ENCODE data around the gene PSKH1.
"Not testable (repeated sequence)": the region's sequence is repeated elsewhere in the genome, so short reads cannot be mapped to it uniquely, and the experiment has no call there.

PSKH1 gene

GRCh38 chr16:67892375-67892774 is 679 bp upstream of the PSKH1 start:
- no peak for DNase-seq

DNA sequence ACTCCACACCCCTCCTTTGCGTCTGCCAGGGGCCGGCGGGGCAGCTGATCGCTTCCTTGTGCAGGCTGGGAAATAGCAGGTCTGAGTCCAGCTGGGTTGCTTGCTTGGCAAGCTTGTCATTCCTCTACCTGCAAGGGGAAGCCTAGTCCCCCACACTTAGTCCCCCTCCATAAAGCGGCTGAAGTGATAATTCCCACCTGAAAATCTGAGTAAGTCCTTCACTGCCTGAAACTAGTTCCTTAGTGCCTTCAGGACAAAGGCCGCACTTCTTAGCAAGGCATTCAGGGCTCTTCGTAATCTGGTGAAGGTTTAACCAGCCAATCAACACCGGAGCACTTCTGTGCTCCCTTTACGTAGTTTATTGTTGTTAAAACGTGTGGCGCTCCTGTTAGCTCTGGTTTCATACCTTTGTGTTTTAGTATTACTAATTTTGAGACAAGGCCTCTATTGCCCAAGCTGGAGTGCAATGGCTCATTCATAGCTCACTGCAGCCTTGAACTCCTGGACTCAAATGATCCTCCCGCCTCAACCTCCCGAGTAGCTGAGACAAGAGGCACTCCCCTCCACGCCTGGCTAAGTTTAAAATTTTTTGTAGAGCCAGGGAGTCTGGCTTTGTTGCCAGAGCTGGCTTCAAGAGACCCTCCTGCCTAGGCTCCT is 817 bp downstream of the PSKH1 start:
- DNase-seq, result no peak

DNA sequence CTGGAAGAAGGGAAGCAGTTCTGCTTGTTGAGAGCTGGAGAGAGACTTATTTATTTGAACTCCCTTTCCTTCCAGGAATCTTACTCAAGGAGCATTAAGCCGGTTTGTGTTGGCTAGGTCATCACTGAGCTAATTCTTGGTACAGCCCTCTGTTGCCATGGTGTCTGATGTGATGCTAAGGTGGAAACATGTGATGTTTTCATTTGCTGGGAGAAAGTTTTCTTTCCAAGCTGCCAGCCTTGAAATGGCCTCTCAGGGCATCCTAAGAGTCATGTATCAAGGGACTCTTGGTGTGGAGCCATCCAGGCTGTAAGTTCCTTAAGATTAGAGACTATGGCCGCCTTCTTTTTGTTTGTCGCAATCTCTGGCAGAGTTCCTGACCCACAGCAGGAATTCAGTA is 4.2 kb downstream of the PSKH1 start:
- DNase-seq, result no peak

DNA sequence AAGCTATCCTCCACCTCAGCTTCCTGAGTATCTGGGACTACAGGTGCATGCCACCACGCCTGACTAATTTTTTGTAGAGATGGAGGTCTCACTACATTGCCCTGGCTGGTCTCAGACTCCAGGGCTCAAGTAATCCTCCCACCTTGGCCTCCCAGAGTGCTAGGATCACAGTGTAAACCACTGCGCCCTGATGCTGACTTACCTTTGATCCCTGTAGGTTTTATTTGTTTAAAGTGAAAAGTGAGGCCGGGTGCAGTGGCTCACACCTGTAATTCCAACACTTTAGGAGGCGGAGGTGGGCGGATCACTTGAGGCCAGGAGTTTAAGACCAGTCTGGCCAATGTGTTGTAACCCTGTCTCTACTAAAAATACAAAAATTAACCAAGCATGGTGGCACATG is 8.7 kb downstream of the PSKH1 start:
- DNase-seq, result no peak

DNA sequence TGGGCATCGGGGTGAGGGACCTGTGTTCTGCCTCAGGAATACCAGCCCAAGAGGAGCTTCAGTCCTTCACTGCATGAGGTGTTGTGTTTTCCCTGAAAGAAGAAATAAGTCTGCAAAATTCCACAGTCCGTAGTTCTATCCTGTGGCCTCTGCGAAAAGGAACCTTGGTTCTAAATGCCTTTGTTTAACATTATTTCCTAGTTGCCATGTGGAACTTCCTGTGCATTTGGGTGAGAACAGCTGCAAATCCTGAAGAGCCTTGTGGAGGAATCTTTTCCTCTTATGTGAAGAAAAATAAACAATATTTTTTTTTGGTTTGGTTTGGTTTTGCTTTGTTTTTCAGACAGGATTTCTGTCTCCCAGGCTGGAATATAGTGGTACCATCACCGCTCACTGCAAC is 9.8 kb downstream of the PSKH1 start:
- DNase-seq, result no peak

DNA sequence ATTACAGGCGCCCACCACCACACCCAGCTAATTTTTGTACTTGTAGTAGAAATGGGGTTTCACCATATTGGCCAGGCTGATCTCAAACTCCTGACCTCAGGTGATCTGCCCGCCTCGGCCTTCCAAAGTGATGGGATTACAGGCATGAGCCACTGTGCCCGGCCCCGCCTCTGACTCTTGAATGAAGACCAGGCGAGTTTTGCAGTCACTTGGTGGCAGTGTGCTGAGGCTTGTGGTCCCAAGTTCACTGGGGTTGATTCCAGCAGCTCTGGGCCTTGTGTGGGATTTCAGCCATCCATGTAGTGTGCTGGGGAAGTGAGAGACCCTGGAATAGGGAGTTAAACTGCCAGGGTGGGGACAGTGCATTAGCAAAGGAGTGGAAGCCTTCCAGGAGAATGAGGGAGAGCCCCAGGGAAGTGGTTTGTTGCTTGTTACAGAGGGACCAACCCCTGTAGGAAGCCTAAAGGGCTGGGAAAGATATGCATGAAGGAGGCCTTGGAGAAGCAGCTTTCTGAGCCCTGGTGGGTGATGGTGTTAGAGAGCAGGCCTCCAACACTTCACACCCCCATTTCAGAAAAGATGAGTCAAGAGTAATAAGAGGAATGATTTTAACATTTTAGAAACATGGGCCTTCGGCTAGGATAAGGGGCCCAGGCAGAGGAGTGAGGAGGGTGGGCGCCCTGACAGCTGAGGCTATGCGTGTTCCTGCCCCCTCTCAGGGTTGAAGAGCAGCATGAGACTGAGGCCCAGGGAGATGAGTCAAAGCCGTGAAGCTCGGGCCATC is 14.5 kb downstream of the PSKH1 start:
- no peak for DNase-seq

DNA sequence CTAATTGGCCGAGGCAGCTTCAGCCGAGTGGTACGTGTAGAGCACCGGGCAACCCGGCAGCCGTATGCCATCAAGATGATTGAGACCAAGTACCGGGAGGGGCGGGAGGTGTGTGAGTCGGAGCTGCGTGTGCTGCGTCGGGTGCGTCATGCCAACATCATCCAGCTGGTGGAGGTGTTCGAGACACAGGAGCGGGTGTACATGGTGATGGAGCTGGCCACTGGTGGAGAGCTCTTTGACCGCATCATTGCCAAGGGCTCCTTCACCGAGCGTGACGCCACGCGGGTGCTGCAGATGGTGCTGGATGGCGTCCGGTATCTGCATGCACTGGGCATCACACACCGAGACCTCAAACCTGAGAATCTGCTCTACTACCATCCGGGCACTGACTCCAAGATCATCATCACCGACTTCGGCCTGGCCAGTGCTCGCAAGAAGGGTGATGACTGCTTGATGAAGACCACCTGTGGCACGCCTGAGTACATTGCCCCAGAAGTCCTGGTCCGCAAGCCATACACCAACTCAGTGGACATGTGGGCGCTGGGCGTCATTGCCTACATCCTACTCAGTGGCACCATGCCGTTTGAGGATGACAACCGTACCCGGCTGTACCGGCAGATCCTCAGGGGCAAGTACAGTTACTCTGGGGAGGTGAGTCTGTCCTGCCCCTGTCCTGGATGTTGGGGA is 16.1 kb downstream of the PSKH1 start:
- DNase-seq, result no peak

- DNase-seq, result no peak
Observed at GRCh38 chr16:67910158-67910557, 17.1 kb downstream of the PSKH1 start.

GRCh38 chr16:67914758-67915495 is 21.9 kb downstream of the PSKH1 start:
- no peak for DNase-seq

- not testable (repeated sequence) for DNase-seq
Observed at GRCh38 chr16:67915496-67915769, 22.4 kb downstream of the PSKH1 start.

- no peak for DNase-seq
Observed at GRCh38 chr16:67915831-67916723, 23.0 kb downstream of the PSKH1 start.

GRCh38 chr16:67917140-67917851 is 24.2 kb downstream of the PSKH1 start:
- no peak for DNase-seq

DNA sequence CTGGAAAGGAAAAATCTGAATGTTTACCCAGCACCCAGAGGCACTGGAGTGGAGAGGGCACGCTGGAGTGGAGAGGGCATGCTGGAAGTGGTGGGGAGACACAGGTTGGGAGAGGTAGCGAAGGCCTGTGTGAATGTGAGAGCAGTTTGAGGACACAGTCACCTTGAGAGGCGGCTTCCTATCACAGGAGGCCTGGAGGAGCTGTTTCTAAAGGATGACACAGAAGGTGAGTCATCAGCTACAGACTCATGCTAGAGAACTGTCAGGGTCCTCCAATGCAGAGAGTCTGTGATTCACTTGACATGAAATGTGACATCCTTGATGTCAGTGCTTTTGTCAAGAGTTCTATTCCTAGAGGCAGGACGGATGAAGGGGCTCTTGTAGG is 24.8 kb downstream of the PSKH1 start:
- DNase-seq, result no peak

DNA sequence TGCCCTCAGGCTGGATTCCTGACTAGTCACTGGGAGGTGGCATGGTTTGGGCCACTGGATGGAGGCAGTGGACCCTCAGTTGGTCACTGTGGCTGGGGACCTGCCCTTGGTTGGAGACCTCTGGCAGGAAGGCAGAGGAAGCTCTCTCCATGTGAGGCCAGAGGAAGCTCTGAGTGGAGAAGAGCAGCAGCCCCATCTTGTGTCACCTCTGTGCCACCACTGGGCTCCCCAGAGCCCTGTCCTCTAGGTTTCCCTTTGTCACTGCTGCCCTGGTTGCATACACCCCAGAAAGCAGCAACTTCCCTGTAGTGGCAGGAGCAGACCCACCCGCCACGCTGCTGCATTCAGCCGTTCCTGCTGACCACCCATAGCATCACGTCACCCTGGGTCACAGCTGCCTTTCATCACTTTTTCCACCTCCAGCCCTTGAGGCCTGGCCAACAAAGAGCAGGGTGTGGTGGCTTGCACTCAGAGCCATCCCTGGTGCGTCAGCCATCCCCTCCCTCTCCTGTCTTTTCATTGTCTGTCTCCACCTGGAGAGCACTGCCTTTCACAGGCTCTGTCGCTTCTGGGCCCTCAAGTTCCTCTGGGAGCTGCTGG is 26.7 kb downstream of the PSKH1 start:
- DNase-seq, result no peak

DNA sequence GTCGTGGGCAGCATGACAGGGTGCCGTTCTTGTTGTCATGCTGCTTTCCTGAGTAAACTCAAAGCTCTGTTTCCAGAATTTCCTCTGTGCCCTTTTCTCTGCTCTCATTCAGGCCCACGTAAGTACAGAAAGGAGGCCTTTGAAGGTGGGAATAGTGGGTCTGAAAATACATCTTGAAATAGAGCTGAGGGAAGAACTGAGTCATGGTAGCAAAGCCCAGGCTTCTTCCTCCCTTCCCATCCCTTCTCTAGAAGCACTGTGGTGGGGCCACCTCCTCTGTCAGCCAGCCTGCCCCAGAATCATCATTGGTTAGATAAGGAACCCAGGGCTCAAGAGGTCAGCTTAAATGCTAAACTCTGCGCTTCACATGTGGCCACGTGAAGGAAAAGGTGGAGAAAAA is 29.2 kb downstream of the PSKH1 start:
- DNase-seq, result no peak

DNA sequence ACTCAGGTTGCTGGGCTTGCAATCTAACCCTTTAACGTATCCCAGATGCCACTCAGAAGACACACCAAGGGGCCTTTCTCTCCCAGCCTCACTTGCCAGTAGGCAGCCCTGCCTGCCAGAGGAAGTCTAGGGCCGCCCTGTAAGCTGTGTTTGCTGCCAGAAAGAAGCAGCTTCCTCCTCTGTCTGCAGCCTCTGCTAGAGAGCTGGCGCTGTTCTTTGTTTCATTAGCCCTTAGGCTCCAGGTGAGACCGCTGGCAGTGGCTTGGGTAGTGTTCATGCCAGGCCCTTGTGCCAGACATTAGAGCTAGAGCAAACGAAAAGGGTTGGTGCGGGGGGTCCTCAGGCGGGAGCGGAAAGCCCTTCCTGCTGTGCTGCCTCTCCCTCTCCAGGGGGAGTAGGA is 29.7 kb downstream of the PSKH1 start:
- DNase-seq, result no peak

DNA sequence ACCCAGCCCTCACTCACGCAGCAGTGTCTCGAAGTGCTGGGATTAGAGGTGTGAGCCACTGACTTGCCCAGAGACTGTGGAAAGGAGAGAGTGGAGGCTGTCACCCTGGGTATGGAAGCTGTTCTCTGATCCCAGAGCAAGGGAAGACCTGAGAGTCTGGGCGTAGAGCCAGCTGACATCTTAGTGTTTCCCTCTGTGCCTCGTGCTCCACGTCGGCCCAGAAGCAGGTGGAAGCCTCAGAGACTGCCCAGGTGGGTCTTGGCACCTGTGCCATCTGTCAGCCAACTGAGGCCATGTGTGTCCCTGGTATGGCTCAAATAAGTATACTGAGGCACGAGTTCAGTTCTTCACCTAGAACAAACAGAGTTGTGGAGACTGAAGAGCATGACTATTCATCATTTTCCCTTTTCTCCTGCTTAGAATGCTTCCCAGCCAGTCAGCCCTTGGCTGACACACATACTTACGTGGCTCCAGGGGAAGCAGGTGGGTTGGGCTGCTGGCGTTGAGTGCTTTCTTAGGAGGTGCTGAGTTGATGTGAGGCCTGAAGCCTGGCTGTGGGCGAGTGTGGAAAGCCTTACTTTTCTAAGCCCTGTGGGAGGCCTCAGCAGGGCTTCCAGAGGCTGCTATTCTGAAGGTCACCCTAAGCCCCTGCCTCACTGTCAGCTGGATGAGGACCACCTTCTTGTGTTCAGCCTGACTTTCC is 30.5 kb downstream of the PSKH1 start:
- DNase-seq, result no peak

GRCh38 chr16:67924140-67924906 is 31.3 kb downstream of the PSKH1 start:
- no peak for DNase-seq

DNA sequence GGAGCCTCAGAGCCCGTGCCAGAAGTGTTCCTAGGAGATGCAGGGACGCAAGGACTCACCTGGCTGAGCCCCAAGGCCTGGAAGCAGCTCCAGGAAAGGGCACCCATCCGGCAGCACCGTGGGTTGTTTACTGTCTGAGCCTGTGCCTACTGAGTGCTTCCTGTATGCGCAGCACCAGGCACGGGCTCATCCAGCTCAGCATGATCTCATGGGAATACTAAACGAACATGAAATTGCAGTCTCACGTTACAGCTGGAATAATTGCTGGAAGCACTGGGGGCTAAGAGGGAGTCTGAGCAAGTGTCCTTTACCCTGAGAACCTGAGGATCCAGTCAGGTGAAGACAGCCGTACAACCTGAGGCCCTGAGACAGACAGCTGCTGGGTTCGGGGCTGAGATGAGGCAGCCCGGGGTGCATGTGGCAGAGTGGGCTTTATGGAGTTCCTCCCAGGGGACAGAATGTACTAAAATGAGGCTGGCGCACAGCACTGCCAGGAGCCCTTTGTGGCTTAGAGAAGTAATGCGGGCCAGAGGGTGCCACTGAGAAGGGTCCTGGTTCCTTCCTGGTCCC is 33.2 kb downstream of the PSKH1 start:
- no peak for DNase-seq
